HEK293 (cell line): ENCODE measurements around the gene CTIF.

Source experiments
- CTCF ChIA-PET: fragments of 350-600 bp; formaldehyde crosslinking; extraction: SDS; loops from one replicate; lab custom pipeline; 2021; ENCODE audit warnings: antibody characterized with exemption; lab: Yijun Ruan, JAX
- POLR2A ChIA-PET: fragments of 300-600 bp; formaldehyde crosslinking; extraction: SDS; loops from one replicate; lab custom pipeline; 2020; ENCODE audit warnings: antibody characterized with exemption, inconsistent platforms; lab: Yijun Ruan, JAX
- H3K27ac ChIP-seq: fragments of 200-500 bp; sonication (Bioruptor generic); 2 replicates; pipeline ENCODE4 v1.5.1; 2014; ENCODE audit warnings: low read depth, low read length, control low read depth, inconsistent platforms; ENCODE audit errors: extremely low read depth
- H3K36me3 ChIP-seq, 2 experiments: fragments of 200-500 bp in 1 of 2; sonication (Bioruptor generic) in 1 of 2; 1 replicate in 1 of 2; 2 replicates in 1 of 2; pipeline ENCODE4 v1.5.1; 2014 to 2017; ENCODE audit warnings: inconsistent platforms in 2 of 2, low read length in 2 of 2; ENCODE audit not compliant: control insufficient read depth in 2 of 2, insufficient read depth in 1 of 2
- H3K4me1 ChIP-seq: fragments of 200-500 bp; sonication (Bioruptor generic); 2 replicates; pipeline ENCODE4 v1.5.1; 2014; ENCODE audit warnings: mild to moderate bottlenecking, low read length, inconsistent platforms; ENCODE audit not compliant: control insufficient read depth, insufficient read depth
- H3K4me3 ChIP-seq: 2 replicates; pipeline ENCODE4 v1.5.1; 2011; ENCODE audit warnings: low read depth, mild to moderate bottlenecking, control low read depth, low read length, moderate library complexity
- H3K9me3 ChIP-seq: fragments of 200-500 bp; sonication (Bioruptor generic); 2 replicates; pipeline ENCODE4 v1.5.1; 2014; ENCODE audit warnings: low read depth, low read length, inconsistent platforms; ENCODE audit not compliant: control insufficient read depth, insufficient read depth
- KLF8 ChIP-seq: fragments of 450-650 bp; formaldehyde crosslinking; IDR thresholded peaks from 2 replicates; pipeline ENCODE4 v1.5.1; 2016; ENCODE audit warnings: missing biosample characterization, missing genetic modification characterization
- KLF9 ChIP-seq: fragments of 450-650 bp; formaldehyde crosslinking; IDR thresholded peaks from 2 replicates; pipeline ENCODE4 v1.5.1; 2016; ENCODE audit warnings: missing biosample characterization, missing genetic modification characterization, low read depth
- ZBTB1 ChIP-seq: fragments of 450-650 bp; formaldehyde crosslinking; IDR thresholded peaks from 2 replicates; pipeline ENCODE4 v1.5.1; 2016; ENCODE audit warnings: missing biosample characterization, missing genetic modification characterization
- ZBTB21 ChIP-seq: fragments of 450-650 bp; formaldehyde crosslinking; IDR thresholded peaks from 2 replicates; pipeline ENCODE4 v1.5.1; 2017; ENCODE audit warnings: missing biosample characterization, missing genetic modification characterization
- ZFP3 ChIP-seq: fragments of 450-650 bp; formaldehyde crosslinking; IDR thresholded peaks from 2 replicates; pipeline ENCODE4 v1.5.1; 2016; ENCODE audit warnings: low read depth, missing biosample characterization, missing genetic modification characterization
- ZFP41 ChIP-seq: fragments of 450-650 bp; formaldehyde crosslinking; IDR thresholded peaks from 2 replicates; pipeline ENCODE4 v1.5.1; 2016; ENCODE audit warnings: missing biosample characterization, missing genetic modification characterization, borderline replicate concordance
- ZNF223 ChIP-seq: fragments of 450-650 bp; formaldehyde crosslinking; IDR thresholded peaks from 2 replicates; pipeline ENCODE4 v1.5.1; 2016; ENCODE audit warnings: missing biosample characterization, missing genetic modification characterization
- ZNF302 ChIP-seq: fragments of 450-650 bp; formaldehyde crosslinking; IDR thresholded peaks from 2 replicates; pipeline ENCODE4 v1.5.1; 2016; ENCODE audit warnings: missing biosample characterization, missing genetic modification characterization, low read depth
- ZNF324 ChIP-seq: fragments of 450-650 bp; formaldehyde crosslinking; IDR thresholded peaks from 2 replicates; pipeline ENCODE4 v1.5.1; 2016; ENCODE audit warnings: missing biosample characterization, missing genetic modification characterization
- ZNF335 ChIP-seq: fragments of 450-650 bp; formaldehyde crosslinking; conservative IDR thresholded peaks from 2 replicates; pipeline ENCODE4 v1.5.1; 2016; ENCODE audit warnings: missing biosample characterization, missing genetic modification characterization
- ZNF354C ChIP-seq: fragments of 450-650 bp; formaldehyde crosslinking; IDR thresholded peaks from 2 replicates; pipeline ENCODE4 v1.5.1; 2016; ENCODE audit warnings: missing biosample characterization, missing genetic modification characterization, low read depth, borderline replicate concordance
- ZNF514 ChIP-seq: fragments of 450-650 bp; formaldehyde crosslinking; IDR thresholded peaks from 2 replicates; pipeline ENCODE4 v1.5.1; 2016; ENCODE audit warnings: missing biosample characterization, missing genetic modification characterization
- ZNF521 ChIP-seq: fragments of 450-650 bp; formaldehyde crosslinking; IDR thresholded peaks from 2 replicates; pipeline ENCODE4 v1.5.1; 2017; ENCODE audit warnings: missing biosample characterization, mild to moderate bottlenecking, missing genetic modification characterization
- ZNF544 ChIP-seq: fragments of 450-650 bp; formaldehyde crosslinking; IDR thresholded peaks from 2 replicates; pipeline ENCODE4 v1.5.0; 2017; ENCODE audit warnings: missing biosample characterization, missing genetic modification characterization
- ZNF549 ChIP-seq: fragments of 450-650 bp; IDR thresholded peaks from 2 replicates; pipeline ENCODE4 v1.5.1; 2018; ENCODE audit warnings: missing biosample characterization, missing genetic modification characterization, mild to moderate bottlenecking, inconsistent platforms, moderate library complexity
- ZNF560 ChIP-seq: fragments of 450-650 bp; formaldehyde crosslinking; IDR thresholded peaks from 2 replicates; pipeline ENCODE4 v1.5.1; 2017; ENCODE audit warnings: missing biosample characterization, missing genetic modification characterization, borderline replicate concordance
- ZNF626 ChIP-seq: fragments of 450-650 bp; sonication (Bioruptor Pico); formaldehyde crosslinking; IDR thresholded peaks from 2 replicates; pipeline ENCODE4 v1.5.1; 2018; ENCODE audit warnings: missing biosample characterization, missing genetic modification characterization, inconsistent platforms
- ZNF76 ChIP-seq: fragments of 450-650 bp; formaldehyde crosslinking; IDR thresholded peaks from 2 replicates; pipeline ENCODE4; 2016; ENCODE audit warnings: low read depth, missing biosample characterization, missing genetic modification characterization, borderline replicate concordance
- ZSCAN16 ChIP-seq: fragments of 450-650 bp; formaldehyde crosslinking; IDR thresholded peaks from 2 replicates; pipeline ENCODE4 v1.5.1; 2016; ENCODE audit warnings: missing biosample characterization, missing genetic modification characterization
- TF ChIP-seq, protein P1 (sequence below): fragments of 450-650 bp; formaldehyde crosslinking; IDR thresholded peaks from 2 replicates; pipeline ENCODE4 v1.5.1; 2016; ENCODE audit warnings: missing biosample characterization, missing genetic modification characterization
- TF ChIP-seq, protein P2 (sequence below): fragments of 450-650 bp; formaldehyde crosslinking; IDR thresholded peaks from 2 replicates; pipeline ENCODE4 v1.5.1; 2016; ENCODE audit warnings: missing biosample characterization, missing genetic modification characterization
- TF ChIP-seq, protein P3 (sequence below): fragments of 450-650 bp; formaldehyde crosslinking; IDR thresholded peaks from 2 replicates; pipeline ENCODE4 v1.5.1; 2016; ENCODE audit warnings: missing biosample characterization, missing genetic modification characterization
- TF ChIP-seq, protein P4 (sequence below): fragments of 450-650 bp; formaldehyde crosslinking; IDR thresholded peaks from 2 replicates; pipeline ENCODE4 v1.5.1; 2016; ENCODE audit warnings: missing biosample characterization, missing genetic modification characterization

Gene CTIF

DNA sequence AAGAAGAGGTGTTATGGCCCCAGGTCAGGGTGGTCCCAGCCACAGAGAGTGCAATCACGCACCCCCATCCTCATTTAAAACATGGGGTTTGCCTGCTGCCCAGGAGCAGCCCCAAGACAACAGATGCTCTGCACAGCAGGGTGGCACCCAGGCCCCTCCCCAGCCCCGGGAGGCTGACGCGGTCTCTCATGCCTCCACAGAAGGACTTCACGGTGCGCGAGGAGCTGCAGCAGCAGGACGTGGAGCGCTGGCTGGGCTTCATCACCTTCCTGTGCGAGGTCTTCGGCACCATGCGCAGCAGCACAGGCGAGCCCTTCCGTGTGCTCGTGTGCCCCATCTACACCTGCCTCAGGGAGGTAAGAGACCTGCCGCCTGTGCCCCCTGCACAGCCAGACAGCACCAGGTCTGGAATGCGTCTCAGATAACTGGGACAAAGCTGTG is 278.2 kb downstream of the CTIF start:
- Histone ChIP-seq H3K36me3 (no peaks in the 10 kb centered on the region; a peak in 1 of 3 replicates), H3K27ac (no peak overlapping the region), H3K4me3 (no peak overlapping the region), H3K9me3 (no peaks in the 10 kb centered on the region), H3K4me1 (peaks cover 2% of the 10 kb centered on the region; the same call in 1 of the 2 replicates)
- CTCF ChIA-PET: interaction anchor here (0.7 to 1.6 kb wide), 3 partner anchors 16 to 40 kb away, joined by 3 read pairs; no protein-coding TSS in a partner anchor
- POLR2A ChIA-PET: interaction anchor here (1.7 kb wide), 1 partner anchor 11 kb away, joined by 7 read pairs; no protein-coding TSS in a partner anchor
- TF ChIP-seq, protein P1, sequence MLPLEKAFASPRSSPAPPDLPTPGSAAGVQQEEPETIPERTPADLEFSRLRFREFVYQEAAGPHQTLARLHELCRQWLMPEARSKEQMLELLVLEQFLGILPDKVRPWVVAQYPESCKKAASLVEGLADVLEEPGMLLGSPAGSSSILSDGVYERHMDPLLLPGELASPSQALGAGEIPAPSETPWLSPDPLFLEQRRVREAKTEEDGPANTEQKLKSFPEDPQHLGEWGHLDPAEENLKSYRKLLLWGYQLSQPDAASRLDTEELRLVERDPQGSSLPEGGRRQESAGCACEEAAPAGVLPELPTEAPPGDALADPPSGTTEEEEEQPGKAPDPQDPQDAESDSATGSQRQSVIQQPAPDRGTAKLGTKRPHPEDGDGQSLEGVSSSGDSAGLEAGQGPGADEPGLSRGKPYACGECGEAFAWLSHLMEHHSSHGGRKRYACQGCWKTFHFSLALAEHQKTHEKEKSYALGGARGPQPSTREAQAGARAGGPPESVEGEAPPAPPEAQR: no peak
- TF ChIP-seq ZBTB1: no peak
- TF ChIP-seq ZNF521 (tag by site-specific recombination): no peak
- no peak for TF ChIP-seq ZNF626 (tag by site-specific recombination)
- TF ChIP-seq, protein P2, sequence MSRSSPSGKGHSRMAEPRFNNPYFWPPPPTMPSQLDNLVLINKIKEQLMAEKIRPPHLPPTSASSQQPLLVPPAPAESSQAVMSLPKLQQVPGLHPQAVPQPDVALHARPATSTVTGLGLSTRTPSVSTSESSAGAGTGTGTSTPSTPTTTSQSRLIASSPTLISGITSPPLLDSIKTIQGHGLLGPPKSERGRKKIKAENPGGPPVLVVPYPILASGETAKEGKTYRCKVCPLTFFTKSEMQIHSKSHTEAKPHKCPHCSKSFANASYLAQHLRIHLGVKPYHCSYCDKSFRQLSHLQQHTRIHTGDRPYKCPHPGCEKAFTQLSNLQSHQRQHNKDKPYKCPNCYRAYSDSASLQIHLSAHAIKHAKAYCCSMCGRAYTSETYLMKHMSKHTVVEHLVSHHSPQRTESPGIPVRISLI (tag by site-specific recombination): no peak
- TF ChIP-seq ZFP41 (tag by site-specific recombination): no peak
- TF ChIP-seq, all 188 proteins: peak for 0

DNA sequence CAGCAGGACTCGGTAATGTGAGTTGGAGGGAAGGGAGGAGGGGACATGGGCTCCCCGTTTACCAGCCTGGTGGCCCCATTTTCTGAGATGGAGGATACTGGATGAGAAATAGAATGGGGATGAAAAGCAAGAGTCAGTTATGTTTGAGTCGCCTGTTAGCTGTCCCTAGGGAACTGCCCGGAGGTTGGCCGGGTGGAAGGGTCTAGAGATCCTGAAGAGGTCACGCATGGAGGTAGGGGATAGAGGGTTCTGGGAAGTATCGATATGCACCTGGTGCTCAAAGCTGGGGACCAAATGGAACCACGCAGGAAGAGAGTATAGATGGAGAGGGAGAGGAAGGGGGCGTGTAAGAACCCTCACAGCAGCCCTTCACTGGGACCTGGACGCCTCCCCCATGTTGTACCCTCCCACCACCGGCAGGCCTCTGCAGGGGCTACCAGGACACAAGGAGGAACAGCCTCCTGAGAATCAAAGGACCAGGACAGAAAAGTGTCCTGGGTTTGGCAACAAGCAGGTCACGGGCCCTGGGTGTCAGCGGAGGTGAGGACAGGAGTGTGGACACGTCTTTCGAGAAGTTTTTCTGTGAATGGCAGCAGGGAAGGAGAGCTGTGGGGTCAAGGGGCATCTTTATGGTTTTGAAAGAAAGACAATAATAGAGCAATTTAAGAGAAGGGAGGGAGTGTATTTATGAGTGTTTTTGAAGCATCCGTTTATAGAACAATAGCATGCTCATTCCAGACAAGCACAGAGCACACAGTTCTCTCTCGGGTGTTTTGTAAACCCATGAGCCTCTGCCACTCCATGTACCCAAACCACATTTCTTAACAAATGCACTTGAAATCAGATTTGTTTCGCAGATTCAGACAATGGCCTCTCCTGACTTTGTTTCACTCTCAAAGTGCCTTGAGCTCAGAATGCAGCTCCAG is 279.8 kb downstream of the CTIF start:
- ChIA-PET CTCF (interaction anchor here (1.7 kb wide), 1 partner anchor 9 kb away, joined by 5 read pairs; no protein-coding TSS in a partner anchor), POLR2A (interaction anchor here (1.3 kb wide), 1 partner anchor 10 kb away, joined by 5 read pairs; no protein-coding TSS in a partner anchor)
- Histone ChIP-seq H3K27ac (no peak overlapping the region), H3K36me3 (no peaks in the 10 kb centered on the region; a peak in 1 of 3 replicates), H3K4me1 (peaks cover 2% of the 10 kb centered on the region; the same call in 1 of the 2 replicates), H3K4me3 (no peak overlapping the region), H3K9me3 (no peaks in the 10 kb centered on the region)
- no peak for TF ChIP-seq ZNF76 (tag by site-specific recombination)
- TF ChIP-seq ZSCAN16 (tag by site-specific recombination): no peak
- no peak for TF ChIP-seq ZFP3
- TF ChIP-seq, protein P3, sequence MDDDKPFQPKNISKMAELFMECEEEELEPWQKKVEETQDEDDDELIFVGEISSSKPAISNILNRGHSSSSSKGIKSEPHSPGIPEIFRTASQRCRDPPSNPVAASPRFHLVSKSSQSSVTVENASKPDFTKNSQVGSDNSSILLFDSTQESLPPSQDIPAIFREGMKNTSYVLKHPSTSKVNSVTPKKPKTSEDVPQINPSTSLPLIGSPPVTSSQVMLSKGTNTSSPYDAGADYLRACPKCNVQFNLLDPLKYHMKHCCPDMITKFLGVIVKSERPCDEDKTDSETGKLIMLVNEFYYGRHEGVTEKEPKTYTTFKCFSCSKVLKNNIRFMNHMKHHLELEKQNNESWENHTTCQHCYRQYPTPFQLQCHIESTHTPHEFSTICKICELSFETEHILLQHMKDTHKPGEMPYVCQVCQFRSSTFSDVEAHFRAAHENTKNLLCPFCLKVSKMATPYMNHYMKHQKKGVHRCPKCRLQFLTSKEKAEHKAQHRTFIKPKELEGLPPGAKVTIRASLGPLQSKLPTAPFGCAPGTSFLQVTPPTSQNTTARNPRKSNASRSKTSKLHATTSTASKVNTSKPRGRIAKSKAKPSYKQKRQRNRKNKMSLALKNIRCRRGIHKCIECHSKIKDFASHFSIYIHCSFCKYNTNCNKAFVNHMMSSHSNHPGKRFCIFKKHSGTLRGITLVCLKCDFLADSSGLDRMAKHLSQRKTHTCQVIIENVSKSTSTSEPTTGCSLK (tag by site-specific recombination): no peak
- TF ChIP-seq ZNF549 (tag by site-specific recombination): no peak
- no peak for TF ChIP-seq ZNF521 (tag by site-specific recombination)
- no peak for TF ChIP-seq ZNF335 (tag by site-specific recombination)

DNA sequence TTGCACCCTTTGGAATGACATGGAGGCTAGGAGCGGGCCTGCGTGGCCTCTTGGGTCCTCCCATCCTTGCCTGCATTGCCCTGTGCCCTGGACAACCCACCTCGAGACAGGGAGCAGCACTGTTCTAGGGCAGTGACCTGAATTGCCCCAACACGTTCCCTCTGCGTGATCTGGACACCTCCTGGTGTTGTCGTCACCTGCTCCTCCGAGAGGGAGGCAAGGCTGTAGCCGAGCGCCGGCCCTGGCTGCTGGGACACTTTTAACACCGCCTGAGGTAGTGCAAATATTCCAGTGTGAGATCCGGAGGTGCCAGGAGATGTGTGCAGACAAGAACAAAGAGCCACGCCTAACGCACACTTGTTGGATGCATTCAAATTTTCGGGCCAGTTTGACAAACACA is 280.4 kb downstream of the CTIF start:
- CTCF ChIA-PET: interaction anchor here (0.6 to 1.7 kb wide), 2 partner anchors 9 to 107 kb away, joined by 3 to 5 read pairs; no protein-coding TSS in a partner anchor
- POLR2A ChIA-PET: interaction anchor here (1.3 kb wide), 1 partner anchor 9 kb away, joined by 5 read pairs; no protein-coding TSS in a partner anchor
- no peaks in the 10 kb centered on the region for H3K4me1 ChIP-seq
- H3K9me3 ChIP-seq: no peaks in the 10 kb centered on the region
- no peaks in the 10 kb centered on the region; a peak in 1 of 3 replicates for H3K36me3 ChIP-seq
- no peak overlapping the region for H3K27ac ChIP-seq
- H3K4me3 ChIP-seq: no peak overlapping the region
- TF ChIP-seq ZNF544 (tag by site-specific recombination) (no peak), ZNF302 (no peak), ZNF223 (no peak), KLF8 (tag by site-specific recombination) (no peak), KLF9 (tag by site-specific recombination) (no peak), ZNF324 (tag by site-specific recombination) (no peak), ZBTB21 (tag by site-specific recombination) (no peak), ZNF354C (tag by site-specific recombination) (no peak), ZNF514 (tag by site-specific recombination) (no peak), ZNF560 (tag by site-specific recombination) (no peak)
- TF ChIP-seq, protein P4, sequence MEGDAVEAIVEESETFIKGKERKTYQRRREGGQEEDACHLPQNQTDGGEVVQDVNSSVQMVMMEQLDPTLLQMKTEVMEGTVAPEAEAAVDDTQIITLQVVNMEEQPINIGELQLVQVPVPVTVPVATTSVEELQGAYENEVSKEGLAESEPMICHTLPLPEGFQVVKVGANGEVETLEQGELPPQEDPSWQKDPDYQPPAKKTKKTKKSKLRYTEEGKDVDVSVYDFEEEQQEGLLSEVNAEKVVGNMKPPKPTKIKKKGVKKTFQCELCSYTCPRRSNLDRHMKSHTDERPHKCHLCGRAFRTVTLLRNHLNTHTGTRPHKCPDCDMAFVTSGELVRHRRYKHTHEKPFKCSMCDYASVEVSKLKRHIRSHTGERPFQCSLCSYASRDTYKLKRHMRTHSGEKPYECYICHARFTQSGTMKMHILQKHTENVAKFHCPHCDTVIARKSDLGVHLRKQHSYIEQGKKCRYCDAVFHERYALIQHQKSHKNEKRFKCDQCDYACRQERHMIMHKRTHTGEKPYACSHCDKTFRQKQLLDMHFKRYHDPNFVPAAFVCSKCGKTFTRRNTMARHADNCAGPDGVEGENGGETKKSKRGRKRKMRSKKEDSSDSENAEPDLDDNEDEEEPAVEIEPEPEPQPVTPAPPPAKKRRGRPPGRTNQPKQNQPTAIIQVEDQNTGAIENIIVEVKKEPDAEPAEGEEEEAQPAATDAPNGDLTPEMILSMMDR (tag by site-specific recombination): no peak
